Activated CD4-positive, alpha-beta memory T cell treated with anti-CD3 and anti-CD28 coated beads, Interleukin-2, amount 10 ng/mL, durations not matched to agents 7 days and 5 days (primary cell): Measurements from ENCODE around the gene VTI1A. TPM values are rescaled to one million over a fixed set of nuclear protein-coding genes. Genes with fewer than 3 reads are reported as not detected.

ENCODE experiments used
- CTCF ChIA-PET: fragments of 350-600 bp; sonication (Branson Sonifier 250); formaldehyde crosslinking; loops from one replicate; lab custom pipeline; 2021; ENCODE audit warnings: antibody characterized with exemption, inconsistent platforms; lab: Charles Lee
- POLR2A ChIA-PET: fragments of 350-600 bp; sonication (Branson Sonifier 250); formaldehyde crosslinking; loops from one replicate; lab custom pipeline; 2021; ENCODE audit warnings: antibody characterized with exemption; lab: Charles Lee
- DNase-seq: peaks from one replicate; pipeline ENCODE4 v3.0.0-alpha.2; 2020
- H3K27ac Mint-ChIP-seq: one replicate; pipeline ENCODE4 v1.8.0; 2021; ENCODE audit warnings: mild to moderate bottlenecking, mixed read lengths
- H3K27me3 Mint-ChIP-seq: one replicate; pipeline ENCODE4 v1.8.0; 2021; ENCODE audit warnings: mixed read lengths
- H3K36me3 Mint-ChIP-seq: one replicate; pipeline ENCODE4 v1.8.0; 2021; ENCODE audit warnings: low read depth, mixed read lengths
- H3K4me1 Mint-ChIP-seq: one replicate; pipeline ENCODE4 v1.8.0; 2021; ENCODE audit warnings: mixed read lengths
- H3K4me3 Mint-ChIP-seq: one replicate; pipeline ENCODE4 v1.8.0; 2021; ENCODE audit warnings: mild to moderate bottlenecking, mixed read lengths
- H3K9me3 Mint-ChIP-seq: one replicate; pipeline ENCODE4 v1.8.0; 2021; ENCODE audit warnings: mixed read lengths
- total RNA-seq, 2 experiments: library from RNA; stranded (reverse); gene quantifications; one replicate each; pipeline ENCODE4 v1.2.3, GENCODE V29; 2021

VTI1A gene
- total RNA-seq, 2 experiments from 2014 or later = 32.9 to 37.3 TPM

DNA sequence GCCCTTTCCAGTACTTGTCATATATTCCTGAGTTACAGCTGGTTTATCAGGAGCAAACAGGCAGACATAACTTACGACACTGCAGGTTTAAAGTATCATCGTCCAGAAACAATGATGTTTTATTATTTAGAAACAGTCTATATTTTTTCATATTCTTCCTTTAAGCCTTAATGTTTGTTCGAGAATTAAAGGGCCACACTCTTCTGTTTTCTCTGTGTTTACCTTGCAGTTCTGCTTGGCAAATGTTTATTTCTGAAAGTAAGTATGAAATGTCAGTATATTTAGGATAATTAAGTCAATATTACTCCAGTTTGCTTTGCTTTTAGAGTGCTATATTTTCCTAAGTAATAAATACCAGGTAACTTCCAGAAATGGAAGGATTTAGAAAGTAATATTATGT, 115.1 kb downstream of the VTI1A start:
- no peaks in the 10 kb centered on the region for H3K36me3 Mint-ChIP-seq

DNA sequence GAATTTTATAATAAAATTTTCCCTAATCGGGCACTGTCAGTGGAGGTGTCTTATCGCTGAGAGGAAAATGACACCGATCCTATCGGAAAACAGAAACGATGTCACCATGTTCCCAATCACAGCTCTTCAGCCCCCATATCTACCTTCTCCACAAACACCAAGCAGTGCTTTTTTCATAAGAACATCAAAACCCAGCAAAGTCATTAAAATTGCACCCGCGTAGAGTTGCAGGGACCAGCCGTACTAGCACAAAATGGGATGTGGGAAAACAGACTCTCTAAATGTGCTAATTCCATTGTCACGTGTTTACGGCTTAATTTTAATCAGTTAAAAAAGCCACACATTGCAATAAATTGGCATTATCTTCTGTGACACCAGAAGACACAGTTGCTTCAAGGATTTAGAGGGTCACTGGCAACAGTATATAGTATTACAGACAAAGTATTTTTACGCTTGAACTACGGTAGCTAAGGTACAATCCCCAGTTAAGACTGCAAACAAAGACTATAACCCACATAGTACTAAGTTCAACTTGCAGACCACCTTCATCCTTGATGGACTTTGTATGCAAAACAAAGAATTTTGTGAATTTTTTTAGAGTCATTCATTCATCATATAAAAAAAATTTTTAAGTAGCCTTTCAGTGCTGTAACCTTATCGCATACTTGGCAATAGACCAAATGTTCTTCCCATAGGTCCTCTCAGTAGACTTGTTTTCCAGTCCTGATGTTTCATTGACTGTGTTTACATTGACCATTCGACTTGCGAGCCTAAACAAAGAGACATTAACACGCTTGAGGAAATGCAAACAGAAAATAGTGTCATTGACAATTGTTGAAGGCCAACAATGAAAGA, 116.0 kb downstream of the VTI1A start:
- ChIA-PET POLR2A (no interaction called here), CTCF (no interaction called here)
- no peak overlapping the region for H3K27ac Mint-ChIP-seq
- H3K4me1 Mint-ChIP-seq = no peaks in the 10 kb centered on the region
- H3K9me3 Mint-ChIP-seq = no peaks in the 10 kb centered on the region
- H3K4me3 Mint-ChIP-seq = no peak overlapping the region
- DNase-seq = no peak
- no peaks in the 10 kb centered on the region for H3K36me3 Mint-ChIP-seq
- H3K27me3 Mint-ChIP-seq = no peaks in the 10 kb centered on the region

More for the DNA sequence above, 115.1 kb downstream of the VTI1A start:
- Mint-ChIP-seq H3K27me3 (no peaks in the 10 kb centered on the region), H3K27ac (no peak overlapping the region), H3K9me3 (no peaks in the 10 kb centered on the region), H3K4me3 (no peak overlapping the region), H3K4me1 (no peaks in the 10 kb centered on the region)
- CTCF ChIA-PET = no interaction called here
- DNase-seq = no peak
- POLR2A ChIA-PET = no interaction called here

DNA sequence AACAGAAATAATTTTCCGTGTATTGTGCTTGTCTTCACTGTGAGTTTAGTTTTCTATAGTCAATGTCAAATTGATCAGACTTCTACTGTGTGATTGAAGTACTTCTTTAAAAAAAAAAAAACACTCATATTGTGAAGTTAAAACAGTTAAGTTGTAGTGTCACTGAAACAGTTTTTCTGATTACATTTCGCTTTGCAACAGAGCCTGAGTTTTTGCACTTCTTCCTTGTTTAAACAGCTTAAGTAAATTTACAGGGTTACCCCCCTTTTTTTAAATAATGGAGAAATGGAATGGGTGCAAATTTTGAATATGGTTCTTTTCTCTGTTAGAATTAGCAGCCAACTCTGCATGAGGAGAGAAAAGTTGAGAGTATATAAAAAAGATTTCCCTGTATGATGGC, 117.3 kb downstream of the VTI1A start:
- Mint-ChIP-seq H3K27ac (no peak overlapping the region), H3K4me1 (no peaks in the 10 kb centered on the region), H3K9me3 (no peaks in the 10 kb centered on the region), H3K4me3 (no peak overlapping the region), H3K36me3 (no peaks in the 10 kb centered on the region), H3K27me3 (no peaks in the 10 kb centered on the region)
- DNase-seq = no peak
- ChIA-PET POLR2A (interaction anchor here (0.7 kb wide), 1 partner anchor 154 kb away, joined by 3 read pairs; no protein-coding TSS in a partner anchor), CTCF (interaction anchor here (1.1 kb wide), 1 partner anchor 8 kb away, joined by 3 read pairs; no protein-coding TSS in a partner anchor)

DNA sequence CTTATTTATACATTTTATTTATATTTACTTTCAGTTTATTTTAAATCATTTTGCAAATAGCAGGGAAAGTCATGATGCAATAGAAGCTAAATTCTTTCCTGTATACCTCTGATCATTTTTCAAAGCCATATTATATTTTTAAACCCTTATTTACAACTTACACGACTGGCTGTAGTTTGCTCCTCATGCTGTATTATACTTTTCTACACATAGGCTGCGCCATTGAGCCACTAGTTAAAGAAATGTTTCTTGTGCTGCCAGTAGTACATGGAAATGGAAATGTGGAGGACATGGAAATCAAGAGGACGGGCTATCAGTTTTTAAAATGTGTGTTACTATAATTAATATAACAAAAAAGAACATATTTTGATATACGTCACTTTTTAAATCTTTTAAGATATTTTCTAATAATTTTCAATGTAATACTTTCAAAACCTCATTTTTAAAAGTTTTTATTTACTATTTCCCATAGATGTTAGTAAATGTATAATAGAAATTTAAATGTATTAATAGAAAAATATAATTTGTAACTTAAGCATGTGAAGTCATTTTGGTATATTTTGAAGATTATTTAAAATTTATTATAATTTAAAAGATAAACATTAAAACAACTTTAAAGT, 118.5 kb downstream of the VTI1A start:
- H3K36me3 Mint-ChIP-seq = no peaks in the 10 kb centered on the region
- POLR2A ChIA-PET = no interaction called here
- H3K27ac Mint-ChIP-seq = no peak overlapping the region
- no peaks in the 10 kb centered on the region for H3K27me3 Mint-ChIP-seq
- CTCF ChIA-PET = interaction anchor here (0.8 to 1.1 kb wide), 2 partner anchors 9 kb away, joined by 3 to 4 read pairs; no protein-coding TSS in a partner anchor
- H3K4me3 Mint-ChIP-seq = no peak overlapping the region
- no peaks in the 10 kb centered on the region for H3K4me1 Mint-ChIP-seq
- peak; percentile 18 for DNase-seq
- H3K9me3 Mint-ChIP-seq = no peaks in the 10 kb centered on the region

DNA sequence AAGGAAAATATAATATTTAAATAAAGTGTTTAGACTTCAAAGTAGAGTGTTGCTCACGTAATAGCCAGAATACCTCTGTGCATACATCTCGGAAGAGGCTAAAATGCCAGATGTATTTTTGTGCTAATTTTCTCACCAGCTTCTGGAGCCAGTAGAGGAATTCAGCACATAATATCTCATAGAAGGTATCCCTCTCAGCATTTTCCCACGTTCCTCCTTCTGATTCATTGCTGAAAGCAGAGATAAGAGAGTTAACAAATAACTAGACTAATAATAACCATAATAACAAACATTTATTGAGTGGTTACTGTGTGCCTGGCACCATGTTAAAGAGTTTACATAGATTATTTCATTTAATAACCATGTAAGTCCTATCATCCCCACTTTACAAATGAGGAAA, 123.6 kb downstream of the VTI1A start:
- no peaks in the 10 kb centered on the region for H3K36me3 Mint-ChIP-seq
- H3K9me3 Mint-ChIP-seq = no peaks in the 10 kb centered on the region
- ChIA-PET POLR2A (no interaction called here), CTCF (no interaction called here)
- no peaks in the 10 kb centered on the region for H3K4me1 Mint-ChIP-seq
- DNase-seq = no peak
- no peak overlapping the region for H3K4me3 Mint-ChIP-seq
- H3K27me3 Mint-ChIP-seq = no peaks in the 10 kb centered on the region
- no peak overlapping the region for H3K27ac Mint-ChIP-seq

DNA sequence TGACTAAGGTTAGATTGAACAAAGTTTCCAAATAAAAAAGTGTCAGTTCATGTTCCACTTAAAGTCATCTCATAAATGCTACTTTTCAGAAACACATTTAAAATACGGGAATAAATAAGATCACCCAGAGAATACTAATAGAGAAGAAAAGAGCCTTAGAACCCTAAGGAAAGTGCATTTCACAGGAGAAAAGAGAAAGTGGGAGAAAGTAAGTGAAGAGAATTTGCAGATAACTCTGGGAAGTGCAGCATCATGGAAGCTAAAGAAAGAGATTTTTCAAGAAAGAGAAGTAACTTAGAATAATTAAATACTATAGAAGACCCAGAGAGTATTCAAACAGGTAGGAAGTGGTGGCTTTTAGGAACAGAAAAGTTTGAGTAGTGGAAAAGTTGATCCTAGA, 132.6 kb downstream of the VTI1A start:
- CTCF ChIA-PET = no interaction called here

DNA sequence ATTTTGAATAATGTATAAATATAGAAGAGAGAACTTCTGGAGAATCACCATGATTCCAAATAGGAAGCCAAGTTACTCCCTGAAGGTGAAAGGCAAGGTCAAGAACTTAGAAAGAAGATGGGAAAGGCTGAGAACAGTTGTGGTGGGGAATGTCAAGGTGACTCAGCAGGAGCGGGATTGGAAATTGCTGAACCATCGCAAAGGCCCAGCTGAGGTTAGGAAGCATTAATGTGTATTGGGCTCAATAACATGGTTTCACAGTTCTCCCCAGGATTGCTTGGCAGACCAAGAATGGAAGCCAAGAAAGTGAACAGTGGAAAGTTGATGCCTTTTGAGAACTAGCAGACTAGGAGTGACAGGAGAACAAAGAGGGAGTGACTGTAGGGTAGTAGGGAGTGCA, 133.3 kb downstream of the VTI1A start:
- no peak overlapping the region for H3K27ac Mint-ChIP-seq
- POLR2A ChIA-PET = no interaction called here
- DNase-seq = no peak
- no peaks in the 10 kb centered on the region for H3K27me3 Mint-ChIP-seq
- no peaks in the 10 kb centered on the region for H3K4me1 Mint-ChIP-seq
- no peak overlapping the region for H3K4me3 Mint-ChIP-seq
- H3K36me3 Mint-ChIP-seq = no peaks in the 10 kb centered on the region
- CTCF ChIA-PET = no interaction called here
- no peaks in the 10 kb centered on the region for H3K9me3 Mint-ChIP-seq

More for the DNA sequence above, 132.6 kb downstream of the VTI1A start:
- DNase-seq = no peak
- Mint-ChIP-seq H3K9me3 (no peaks in the 10 kb centered on the region), H3K27me3 (no peaks in the 10 kb centered on the region), H3K4me1 (no peaks in the 10 kb centered on the region), H3K4me3 (no peak overlapping the region), H3K36me3 (no peaks in the 10 kb centered on the region), H3K27ac (no peak overlapping the region)
- POLR2A ChIA-PET = no interaction called here

DNA sequence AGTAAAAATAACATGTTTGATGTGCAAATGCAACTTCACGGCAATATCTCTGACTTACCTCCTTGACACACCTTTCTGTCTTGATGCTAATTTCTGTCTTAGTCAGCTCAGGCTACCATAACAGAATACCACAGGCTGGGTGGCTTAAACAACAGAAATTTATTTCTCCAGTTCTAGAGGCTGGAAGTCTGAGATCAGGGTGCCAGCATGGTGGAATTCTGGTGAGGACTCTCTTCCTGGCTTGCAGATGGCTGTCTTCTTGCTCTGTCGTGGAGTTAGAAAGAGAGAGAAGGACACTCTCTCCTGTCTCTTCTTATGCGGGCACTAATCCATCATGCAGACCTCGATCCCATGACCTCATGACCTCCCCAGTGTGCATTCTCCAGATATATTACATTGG, 134.9 kb downstream of the VTI1A start:
- Mint-ChIP-seq H3K4me1 (no peaks in the 10 kb centered on the region), H3K36me3 (no peaks in the 10 kb centered on the region), H3K4me3 (no peak overlapping the region), H3K27ac (no peak overlapping the region), H3K9me3 (no peaks in the 10 kb centered on the region), H3K27me3 (no peaks in the 10 kb centered on the region)
- ChIA-PET POLR2A (no interaction called here), CTCF (interaction anchor here (0.6 kb wide), 1 partner anchor 326 kb away, joined by 3 read pairs; no protein-coding TSS in a partner anchor)
- DNase-seq = no peak

DNA sequence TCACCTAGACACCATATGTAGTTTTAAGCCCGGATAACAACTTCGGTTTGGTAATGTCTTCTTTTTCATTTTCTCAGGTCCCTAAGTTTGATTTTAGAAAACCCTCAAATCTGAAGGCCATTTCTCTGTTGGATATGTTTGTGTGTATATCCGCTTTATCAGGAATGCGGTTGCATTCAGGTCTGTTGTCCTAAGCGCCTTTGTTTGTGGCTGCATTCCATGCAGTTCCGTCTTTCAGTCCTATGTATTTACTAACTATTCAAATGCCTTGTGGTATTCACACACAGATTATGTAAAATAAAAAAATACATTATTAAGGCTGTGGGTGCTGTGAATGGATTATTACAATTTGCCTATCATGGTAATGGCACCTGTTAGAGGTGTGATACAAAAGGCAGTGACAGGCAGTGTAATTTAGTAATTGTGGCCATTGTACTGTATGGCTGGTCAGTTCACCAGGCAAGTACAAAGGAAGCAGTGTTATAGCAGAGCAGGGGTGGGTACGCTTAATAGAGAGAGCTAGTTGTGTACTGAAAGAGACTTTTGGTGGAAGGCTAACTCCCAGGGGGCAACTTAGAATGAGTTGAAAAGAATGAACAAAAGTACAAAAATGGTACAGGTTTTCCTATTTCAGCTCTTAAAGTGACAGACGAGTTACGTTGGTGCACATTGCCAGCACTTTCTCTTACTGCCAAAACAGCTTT, 136.4 kb downstream of the VTI1A start:
- Mint-ChIP-seq H3K4me3 (no peak overlapping the region), H3K36me3 (no peaks in the 10 kb centered on the region), H3K27ac (no peak overlapping the region), H3K27me3 (no peaks in the 10 kb centered on the region), H3K4me1 (no peaks in the 10 kb centered on the region), H3K9me3 (no peaks in the 10 kb centered on the region)
- ChIA-PET POLR2A (no interaction called here), CTCF (no interaction called here)
- no peak for DNase-seq

DNA sequence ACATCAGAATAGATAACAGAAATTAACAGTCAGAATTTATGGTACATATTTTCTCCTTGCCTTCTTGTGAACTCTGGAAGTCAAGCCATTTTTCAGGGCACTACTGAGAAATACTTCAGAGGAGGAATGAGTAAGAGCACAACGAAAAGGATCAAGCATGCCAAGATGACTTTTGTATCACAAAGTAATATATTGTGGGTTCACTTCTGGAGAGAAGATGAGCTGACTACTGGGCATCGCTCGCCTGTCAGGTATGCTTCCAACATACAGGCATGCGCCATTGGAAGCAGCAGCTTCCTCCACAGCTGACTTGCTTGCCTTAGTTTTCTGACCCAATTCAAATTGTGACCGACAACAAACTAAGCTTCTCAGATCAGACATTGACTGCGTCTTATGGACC, 137.3 kb downstream of the VTI1A start:
- H3K4me1 Mint-ChIP-seq = no peaks in the 10 kb centered on the region
- no peaks in the 10 kb centered on the region for H3K9me3 Mint-ChIP-seq
- no peak overlapping the region for H3K4me3 Mint-ChIP-seq
- ChIA-PET POLR2A (no interaction called here), CTCF (interaction anchor here (1.4 kb wide), 1 partner anchor 9 kb away, joined by 3 read pairs; no protein-coding TSS in a partner anchor)
- no peaks in the 10 kb centered on the region for H3K27me3 Mint-ChIP-seq
- no peak overlapping the region for H3K27ac Mint-ChIP-seq
- no peak for DNase-seq
- no peaks in the 10 kb centered on the region for H3K36me3 Mint-ChIP-seq

DNA sequence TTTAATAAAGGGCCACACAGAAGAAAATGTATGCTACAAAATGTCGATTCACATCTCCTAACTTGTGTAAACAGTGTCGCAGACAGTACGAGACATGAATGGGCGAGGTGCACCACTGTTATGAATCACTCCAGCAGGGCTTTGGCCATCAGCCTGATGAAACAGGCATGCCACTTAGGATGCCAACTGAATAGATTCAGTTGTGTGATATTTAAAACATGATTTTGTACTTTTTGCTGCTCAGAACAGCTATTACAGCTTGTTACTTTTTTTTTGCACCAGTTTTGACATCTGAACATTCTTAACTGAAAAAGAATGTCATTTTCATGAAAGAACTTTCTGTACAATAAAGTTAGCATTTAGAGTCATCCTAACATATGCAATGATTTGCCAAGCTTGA, 138.1 kb downstream of the VTI1A start:
- Mint-ChIP-seq H3K36me3 (no peaks in the 10 kb centered on the region), H3K27me3 (no peaks in the 10 kb centered on the region), H3K4me3 (no peak overlapping the region), H3K27ac (no peak overlapping the region), H3K9me3 (no peaks in the 10 kb centered on the region), H3K4me1 (no peaks in the 10 kb centered on the region)
- POLR2A ChIA-PET = no interaction called here
- DNase-seq = no peak
- CTCF ChIA-PET = interaction anchor here (0.6 to 1.4 kb wide), 2 partner anchors 10 to 333 kb away, joined by 3 read pairs; no protein-coding TSS in a partner anchor

DNA sequence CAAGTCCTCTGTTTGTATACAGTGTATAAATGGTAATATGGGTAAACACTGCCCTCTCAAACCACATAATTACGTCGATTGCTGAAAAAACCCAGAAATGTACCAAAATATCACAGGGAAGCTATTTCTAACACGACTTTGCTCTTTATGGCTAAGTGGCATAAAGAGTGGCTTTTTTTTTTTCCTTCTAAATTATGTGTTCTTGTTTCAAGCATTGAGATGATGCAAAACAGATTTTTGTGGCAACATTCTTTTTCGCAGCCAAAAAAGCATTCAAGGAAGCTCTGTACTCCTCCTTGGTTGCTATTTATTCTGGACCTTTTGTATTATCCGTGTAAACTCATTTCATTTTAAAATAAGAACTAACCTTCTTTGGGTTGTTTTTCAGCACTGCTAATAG, 138.9 kb downstream of the VTI1A start:
- no peak for DNase-seq
- Mint-ChIP-seq H3K27ac (no peak overlapping the region), H3K9me3 (no peaks in the 10 kb centered on the region), H3K27me3 (no peaks in the 10 kb centered on the region), H3K4me3 (no peak overlapping the region), H3K4me1 (no peaks in the 10 kb centered on the region), H3K36me3 (no peaks in the 10 kb centered on the region)
- ChIA-PET POLR2A (no interaction called here), CTCF (interaction anchor here (0.7 kb wide), 1 partner anchor 608 kb away, joined by 3 read pairs; no protein-coding TSS in a partner anchor)

DNA sequence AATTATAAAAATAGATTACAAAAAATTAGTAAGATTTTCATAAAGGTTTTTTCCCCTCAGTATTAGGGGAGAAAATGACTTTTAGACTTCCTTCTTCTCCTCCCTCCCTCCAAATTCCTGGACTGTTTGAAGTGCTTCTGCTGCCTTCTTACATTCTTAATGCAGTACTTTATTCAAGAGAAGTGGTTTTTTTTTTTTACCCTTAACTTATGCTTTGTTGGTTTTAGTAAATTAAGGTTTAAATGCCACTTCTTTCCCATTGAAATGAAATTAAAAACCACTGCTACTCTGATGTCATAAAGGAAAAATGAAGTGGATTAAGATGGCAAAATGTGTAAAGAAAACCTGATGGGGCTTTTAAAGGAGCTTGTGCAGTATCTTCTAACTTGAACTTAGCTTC, 140.7 kb downstream of the VTI1A start:
- no peaks in the 10 kb centered on the region for H3K36me3 Mint-ChIP-seq
- no peaks in the 10 kb centered on the region for H3K4me1 Mint-ChIP-seq
- no peaks in the 10 kb centered on the region for H3K27me3 Mint-ChIP-seq
- CTCF ChIA-PET = interaction anchor here (0.7 kb wide), 1 partner anchor 42 kb away, joined by 3 read pairs; no protein-coding TSS in a partner anchor
- DNase-seq = no peak
- H3K9me3 Mint-ChIP-seq = peaks cover under 1% of the 10 kb centered on the region
- POLR2A ChIA-PET = no interaction called here
- H3K27ac Mint-ChIP-seq = no peak overlapping the region
- H3K4me3 Mint-ChIP-seq = no peak overlapping the region
